Activated gamma-delta T cell (primary cell): ENCODE results near the gene CCDC146.
"Not testable (repeated sequence)": the region's sequence is repeated elsewhere in the genome, so short reads cannot be mapped to it uniquely, and the experiment has no call there.

Experiments
- DNase-seq: peaks from one replicate; lab custom pipeline; 2025; lab: John Stamatoyannopoulos, UW

Gene CCDC146

GRCh38 chr7:77327932-77328628 is 205.7 kb downstream of the CCDC146 start:
- no peak for DNase-seq

- DNase-seq: no peak
Observed at GRCh38 chr7:77328669-77329068, 206.3 kb downstream of the CCDC146 start.

GRCh38 chr7:77329466-77330168 is 207.2 kb downstream of the CCDC146 start:
- DNase-seq: no peak

GRCh38 chr7:77330169-77330882 is 207.9 kb downstream of the CCDC146 start:
- no peak for DNase-seq

GRCh38 chr7:77331938-77332695 is 209.7 kb downstream of the CCDC146 start:
- no peak for DNase-seq

- not testable (repeated sequence) for DNase-seq
Observed at GRCh38 chr7:77334039-77334438, 211.6 kb downstream of the CCDC146 start.

GRCh38 chr7:77335581-77335980 is 213.2 kb downstream of the CCDC146 start:
- no peak for DNase-seq

GRCh38 chr7:77337456-77337990 is 215.1 kb downstream of the CCDC146 start:
- no peak for DNase-seq

- no peak for DNase-seq
Observed at GRCh38 chr7:77338260-77338659, 215.8 kb downstream of the CCDC146 start.

- DNase-seq: no peak
Observed at GRCh38 chr7:77338883-77339629, 216.6 kb downstream of the CCDC146 start.

GRCh38 chr7:77339726-77340125 is 217.3 kb downstream of the CCDC146 start:
- DNase-seq: no peak
